ENCODE data around the gene ISM2.

Gene ISM2

GRCh38 chr14:77508876-77509275 lies 10.3 kb upstream of the ISM2 start:
- no peak overlapping the region for H4K91ac ChIP-seq (ENCODE audit: low read depth, low read length, poor library complexity)
- no peak overlapping the region for H4K8ac ChIP-seq (ENCODE audit: low read depth, low read length)
- H3K14ac ChIP-seq (ENCODE audit: low read length), result no peak overlapping the region
- no CpG with 5 or more reads among the region's 3 CpGs for WGBS, 2 donors (ENCODE audit: extremely low coverage in 2 of 2, insufficient read length in 2 of 2, insufficient replicate concordance in 1 of 2)
- H3K23ac ChIP-seq (ENCODE audit: low read depth, low read length, poor library complexity), result no peak overlapping the region
- no peak overlapping the region for H3K4me3 ChIP-seq (ENCODE audit: low read length in 2 of 2)
- no peak overlapping the region for H2BK120ac ChIP-seq (ENCODE audit: low read depth, low read length)
- H3K79me1 ChIP-seq (ENCODE audit: low read depth, low read length), result no peaks in the 10 kb centered on the region
- H2AK5ac ChIP-seq (ENCODE audit: low read depth, low read length), result no peak overlapping the region
- H3K18ac ChIP-seq (ENCODE audit: low read length), result no peak overlapping the region
- H3K4ac ChIP-seq (ENCODE audit: low read length), result no peak overlapping the region
- no peak overlapping the region for H2BK15ac ChIP-seq (ENCODE audit: low read length)
- no peaks in the 10 kb centered on the region for H3K4me1 ChIP-seq (ENCODE audit: control insufficient read depth in 2 of 2, insufficient read depth in 1 of 2, low read depth in 1 of 2, low read length in 2 of 2)
- no peak overlapping the region for H3K9ac ChIP-seq (ENCODE audit: low read depth, low read length, poor library complexity)
- no peak overlapping the region for H2BK12ac ChIP-seq (ENCODE audit: low read length)
- H3K4me2 ChIP-seq (ENCODE audit: insufficient read depth, low read length, poor library complexity, severe bottlenecking), result no peak overlapping the region
- no peak overlapping the region for H2AFZ ChIP-seq (ENCODE audit: low read length)
- H3K9me3 ChIP-seq (replicated peaks in 1 of 2; ENCODE audit: control insufficient read depth in 2 of 2, insufficient read depth in 1 of 2, low read depth in 1 of 2, low read length in 2 of 2), result no peaks in the 10 kb centered on the region
- H3K27ac ChIP-seq (replicated peaks; ENCODE audit: low read length), result no peak overlapping the region
- H3K36me3 ChIP-seq (replicated peaks in 1 of 2; ENCODE audit: control insufficient read depth in 2 of 2, insufficient read depth in 2 of 2, low read length in 2 of 2), result peaks cover 2 to 26% of the 10 kb centered on the region in 2 donors
- H2BK5ac ChIP-seq (ENCODE audit: low read length), result no peak overlapping the region
- H3K27me3 ChIP-seq (ENCODE audit: control insufficient read depth in 3 of 3, insufficient read depth in 3 of 3, low read depth in 1 of 3, low read length in 3 of 3), result no peaks in the 10 kb centered on the region
- no peak for DNase-seq (ENCODE audit: low spot score)

GRCh38 chr14:77508249-77508648 lies 9.6 kb upstream of the ISM2 start:
- Histone ChIP-seq H2BK15ac (ENCODE audit: low read length) (no peak overlapping the region), H3K4ac (ENCODE audit: low read length) (no peak overlapping the region), H3K9ac (ENCODE audit: low read depth, low read length, poor library complexity) (no peak overlapping the region), H4K91ac (ENCODE audit: low read depth, low read length, poor library complexity) (no peak overlapping the region), H3K4me2 (ENCODE audit: insufficient read depth, low read length, poor library complexity, severe bottlenecking) (no peak overlapping the region), H3K9me3 (replicated peaks in 1 of 2; ENCODE audit: control insufficient read depth in 2 of 2, insufficient read depth in 1 of 2, low read depth in 1 of 2, low read length in 2 of 2) (no peaks in the 10 kb centered on the region), H3K18ac (ENCODE audit: low read length) (no peak overlapping the region), H3K4me3 (ENCODE audit: low read length in 2 of 2) (no peak overlapping the region), H2BK12ac (ENCODE audit: low read length) (no peak overlapping the region), H2AK5ac (ENCODE audit: low read depth, low read length) (no peak overlapping the region), H3K14ac (ENCODE audit: low read length) (no peak overlapping the region), H3K36me3 (replicated peaks in 1 of 2; ENCODE audit: control insufficient read depth in 2 of 2, insufficient read depth in 2 of 2, low read length in 2 of 2) (peaks cover 2 to 26% of the 10 kb centered on the region in 2 donors), H3K79me1 (ENCODE audit: low read depth, low read length) (no peaks in the 10 kb centered on the region), H3K4me1 (ENCODE audit: control insufficient read depth in 2 of 2, insufficient read depth in 1 of 2, low read depth in 1 of 2, low read length in 2 of 2) (no peaks in the 10 kb centered on the region), H3K27ac (replicated peaks; ENCODE audit: low read length) (no peak overlapping the region), H2BK5ac (ENCODE audit: low read length) (no peak overlapping the region), H3K23ac (ENCODE audit: low read depth, low read length, poor library complexity) (no peak overlapping the region), H3K27me3 (ENCODE audit: control insufficient read depth in 3 of 3, insufficient read depth in 3 of 3, low read depth in 1 of 3, low read length in 3 of 3) (no peaks in the 10 kb centered on the region), H2BK120ac (ENCODE audit: low read depth, low read length) (no peak overlapping the region), H2AFZ (ENCODE audit: low read length) (no peak overlapping the region), H4K8ac (ENCODE audit: low read depth, low read length) (no peak overlapping the region)
- no CpG with 5 or more reads among the region's 4 CpGs for WGBS, 2 donors (ENCODE audit: extremely low coverage in 2 of 2, insufficient read length in 2 of 2, insufficient replicate concordance in 1 of 2)
- no peak for DNase-seq (ENCODE audit: low spot score)

- no peak overlapping the region for H3K23ac ChIP-seq (ENCODE audit: low read depth, low read length, poor library complexity)
- H2AFZ ChIP-seq (ENCODE audit: low read length), result no peak overlapping the region
- H3K4me1 ChIP-seq (ENCODE audit: control insufficient read depth in 2 of 2, insufficient read depth in 1 of 2, low read depth in 1 of 2, low read length in 2 of 2), result no peaks in the 10 kb centered on the region
- no peaks in the 10 kb centered on the region for H3K27me3 ChIP-seq (ENCODE audit: control insufficient read depth in 3 of 3, insufficient read depth in 3 of 3, low read depth in 1 of 3, low read length in 3 of 3)
- no peaks in the 10 kb centered on the region for H3K9me3 ChIP-seq (replicated peaks in 1 of 2; ENCODE audit: control insufficient read depth in 2 of 2, insufficient read depth in 1 of 2, low read depth in 1 of 2, low read length in 2 of 2)
- no peak overlapping the region for H2AK5ac ChIP-seq (ENCODE audit: low read depth, low read length)
- no peak overlapping the region for H3K4me2 ChIP-seq (ENCODE audit: insufficient read depth, low read length, poor library complexity, severe bottlenecking)
- no peak overlapping the region for H3K27ac ChIP-seq (replicated peaks; ENCODE audit: low read length)
- H4K91ac ChIP-seq (ENCODE audit: low read depth, low read length, poor library complexity), result no peak overlapping the region
- no peak overlapping the region for H3K14ac ChIP-seq (ENCODE audit: low read length)
- H3K18ac ChIP-seq (ENCODE audit: low read length), result no peak overlapping the region
- WGBS, 2 donors (ENCODE audit: extremely low coverage in 2 of 2, insufficient read length in 2 of 2, insufficient replicate concordance in 1 of 2), result no CpG with 5 or more reads among the region's 3 CpGs
- H3K9ac ChIP-seq (ENCODE audit: low read depth, low read length, poor library complexity), result no peak overlapping the region
- no peak overlapping the region for H3K4ac ChIP-seq (ENCODE audit: low read length)
- H3K79me1 ChIP-seq (ENCODE audit: low read depth, low read length), result no peaks in the 10 kb centered on the region
- H2BK15ac ChIP-seq (ENCODE audit: low read length), result no peak overlapping the region
- H2BK12ac ChIP-seq (ENCODE audit: low read length), result no peak overlapping the region
- H2BK5ac ChIP-seq (ENCODE audit: low read length), result no peak overlapping the region
- no peak overlapping the region for H3K4me3 ChIP-seq (ENCODE audit: low read length in 2 of 2)
- DNase-seq (ENCODE audit: low spot score), result no peak
- H2BK120ac ChIP-seq (ENCODE audit: low read depth, low read length), result no peak overlapping the region
- H4K8ac ChIP-seq (ENCODE audit: low read depth, low read length), result no peak overlapping the region
- peaks cover 2 to 26% of the 10 kb centered on the region in 2 donors for H3K36me3 ChIP-seq (replicated peaks in 1 of 2; ENCODE audit: control insufficient read depth in 2 of 2, insufficient read depth in 2 of 2, low read length in 2 of 2)
These were observed 9.1 kb upstream of the ISM2 start for GRCh38 chr14:77507762-77508161.

- Histone ChIP-seq H3K4ac (ENCODE audit: low read length) (no peak overlapping the region), H3K9ac (ENCODE audit: low read depth, low read length, poor library complexity) (no peak overlapping the region)
- no CpG with 5 or more reads among the region's 4 CpGs for WGBS, 2 donors (ENCODE audit: extremely low coverage in 2 of 2, insufficient read length in 2 of 2, insufficient replicate concordance in 1 of 2)
These were observed 6.4 kb upstream of the ISM2 start for GRCh38 chr14:77505031-77505430.

More at GRCh38 chr14:77505031-77505430, 6.4 kb upstream of the ISM2 start:
- Histone ChIP-seq H3K4me2 (ENCODE audit: insufficient read depth, low read length, poor library complexity, severe bottlenecking) (no peak overlapping the region), H2BK120ac (ENCODE audit: low read depth, low read length) (no peak overlapping the region), H4K8ac (ENCODE audit: low read depth, low read length) (no peak overlapping the region), H2BK15ac (ENCODE audit: low read length) (no peak overlapping the region), H3K4me1 (ENCODE audit: control insufficient read depth in 2 of 2, insufficient read depth in 1 of 2, low read depth in 1 of 2, low read length in 2 of 2) (no peaks in the 10 kb centered on the region), H3K79me1 (ENCODE audit: low read depth, low read length) (no peaks in the 10 kb centered on the region), H2AK5ac (ENCODE audit: low read depth, low read length) (no peak overlapping the region), H3K4me3 (ENCODE audit: low read length in 2 of 2) (no peak overlapping the region), H2BK5ac (ENCODE audit: low read length) (no peak overlapping the region), H3K9me3 (replicated peaks in 1 of 2; ENCODE audit: control insufficient read depth in 2 of 2, insufficient read depth in 1 of 2, low read depth in 1 of 2, low read length in 2 of 2) (no peaks in the 10 kb centered on the region), H3K36me3 (replicated peaks in 1 of 2; ENCODE audit: control insufficient read depth in 2 of 2, insufficient read depth in 2 of 2, low read length in 2 of 2) (peaks cover 0 to 5% of the 10 kb centered on the region in 2 donors), H3K27ac (replicated peaks; ENCODE audit: low read length) (no peak overlapping the region), H3K14ac (ENCODE audit: low read length) (no peak overlapping the region), H3K27me3 (ENCODE audit: control insufficient read depth in 3 of 3, insufficient read depth in 3 of 3, low read depth in 1 of 3, low read length in 3 of 3) (peaks cover 0 to 9% (median 4%) of the 10 kb centered on the region in 3 experiments), H2AFZ (ENCODE audit: low read length) (no peak overlapping the region), H3K23ac (ENCODE audit: low read depth, low read length, poor library complexity) (no peak overlapping the region), H3K18ac (ENCODE audit: low read length) (no peak overlapping the region), H4K91ac (ENCODE audit: low read depth, low read length, poor library complexity) (no peak overlapping the region), H2BK12ac (ENCODE audit: low read length) (no peak overlapping the region)
- no peak for DNase-seq (ENCODE audit: low spot score)
